Mononuclear cell (primary cell): ENCODE data around the gene USP10. TPM values are rescaled to one million over a fixed set of nuclear protein-coding genes. Genes with fewer than 3 reads are reported as not detected.

ENCODE experiments used
- H3K27me3 ChIP-seq: 2 replicates; pipeline ENCODE4 v1.6.0; 2011; ENCODE audit warnings: low read length, control low read depth; ENCODE audit not compliant: insufficient read depth
- H3K4me1 ChIP-seq: 2 replicates; pipeline ENCODE4 v1.5.1; 2011; ENCODE audit warnings: mild to moderate bottlenecking, low read length, control low read depth; ENCODE audit not compliant: insufficient read depth
- H3K4me3 ChIP-seq: 2 replicates; pipeline ENCODE4 v1.5.1; 2011; ENCODE audit warnings: mild to moderate bottlenecking, low read length, moderate library complexity
- H3K9me3 ChIP-seq: 2 replicates; pipeline ENCODE4 v1.5.1; 2011; ENCODE audit warnings: low read depth, mild to moderate bottlenecking, control low read depth, low read length
- total RNA-seq: library from RNA; depleted of rRNA; stranded (reverse); fragments of >200 nt; gene quantifications from one replicate; pipeline ENCODE4 v1.2.3, GENCODE V29; 2012

USP10 gene
- total RNA-seq, 1 donor: 141 TPM

DNA sequence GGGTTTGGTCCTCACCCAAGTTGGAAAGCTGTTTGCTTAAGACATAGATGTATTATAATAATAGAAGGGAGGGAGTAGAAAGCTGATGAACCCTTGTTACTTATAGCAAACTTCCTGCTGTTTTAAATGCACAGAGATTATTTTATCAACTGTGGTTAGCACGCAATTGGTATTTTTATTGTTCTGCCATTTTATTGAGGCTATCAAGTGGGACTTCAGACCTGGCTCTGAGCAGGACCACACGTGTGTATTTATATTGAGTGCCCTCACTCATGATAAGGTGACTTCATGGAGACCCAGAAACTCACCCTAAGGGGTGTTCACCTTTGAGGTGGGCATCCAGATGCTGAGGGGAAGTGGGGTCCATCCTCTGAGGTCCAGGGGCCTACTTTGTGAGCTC lies 34.4 kb upstream of the USP10 start:
- H3K4me1 ChIP-seq: peaks cover 4% of the 10 kb centered on the region
- no peak overlapping the region for H3K4me3 ChIP-seq
- no peaks in the 10 kb centered on the region for H3K9me3 ChIP-seq
- H3K27me3 ChIP-seq: no peaks in the 10 kb centered on the region

GRCh38 chr16:84665843-84666242 lies 34.0 kb upstream of the USP10 start:
- Histone ChIP-seq H3K27me3 (no peaks in the 10 kb centered on the region), H3K4me3 (no peak overlapping the region), H3K9me3 (no peaks in the 10 kb centered on the region), H3K4me1 (peaks cover 4% of the 10 kb centered on the region)

DNA sequence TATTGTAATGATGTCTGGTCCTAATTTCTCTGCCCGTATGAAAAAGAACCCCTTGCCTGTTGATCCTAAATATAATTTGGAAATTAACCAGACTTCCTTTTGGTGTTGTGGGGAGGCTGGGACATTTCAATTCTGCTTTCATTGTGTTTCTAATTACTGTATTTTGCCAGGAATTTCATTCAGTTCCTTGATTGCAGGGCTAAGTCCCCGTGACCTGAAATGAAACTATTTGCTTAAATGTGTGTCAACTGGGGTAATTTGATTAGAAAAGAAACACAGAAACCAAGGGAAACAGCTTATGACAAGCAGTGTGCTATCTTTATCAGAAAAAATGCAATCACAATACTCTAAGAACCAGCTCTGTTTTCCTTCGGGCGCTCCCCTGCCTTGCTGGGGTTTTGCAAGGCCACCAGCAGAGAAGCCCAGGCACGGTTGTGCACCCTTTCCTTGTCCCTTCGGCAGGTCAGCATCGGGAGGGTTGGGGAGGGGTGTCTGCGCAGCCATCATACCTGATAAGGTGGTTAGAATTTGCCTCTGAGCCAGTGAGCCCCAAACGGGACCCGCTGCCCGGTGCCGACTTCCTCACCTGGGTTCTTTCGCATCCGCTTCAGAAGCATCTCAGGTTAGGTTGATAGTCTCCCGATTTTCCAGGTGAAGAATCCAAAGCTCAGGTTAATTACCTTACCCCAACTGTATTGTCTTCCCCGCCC lies 32.0 kb upstream of the USP10 start:
- H3K4me1 ChIP-seq: peaks cover 9% of the 10 kb centered on the region
- no peaks in the 10 kb centered on the region for H3K9me3 ChIP-seq
- H3K4me3 ChIP-seq: no peak overlapping the region
- no peaks in the 10 kb centered on the region for H3K27me3 ChIP-seq

DNA sequence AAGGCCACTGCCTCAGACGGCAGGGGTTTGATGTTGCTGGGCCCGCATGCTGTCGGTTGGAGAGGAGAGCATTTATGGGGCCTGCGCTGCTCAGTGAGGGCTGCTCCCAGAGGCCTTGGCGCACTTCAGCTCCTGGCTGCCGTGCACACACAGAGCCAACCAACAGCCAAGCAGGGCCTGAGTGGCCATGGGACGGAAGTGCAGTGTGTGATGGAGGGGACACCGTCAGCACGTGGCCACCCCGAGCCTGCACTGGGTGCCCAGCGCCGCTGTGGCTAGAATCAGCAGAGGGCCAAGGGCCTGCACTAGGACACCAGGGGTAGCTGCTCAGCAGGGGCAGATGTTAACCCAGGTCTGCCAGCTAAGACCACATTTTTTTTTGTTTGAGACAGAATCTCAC lies 29.7 kb upstream of the USP10 start:
- peaks cover 11% of the 10 kb centered on the region for H3K4me1 ChIP-seq
- H3K4me3 ChIP-seq: no peak overlapping the region
- no peaks in the 10 kb centered on the region for H3K27me3 ChIP-seq
- H3K9me3 ChIP-seq: no peaks in the 10 kb centered on the region

DNA sequence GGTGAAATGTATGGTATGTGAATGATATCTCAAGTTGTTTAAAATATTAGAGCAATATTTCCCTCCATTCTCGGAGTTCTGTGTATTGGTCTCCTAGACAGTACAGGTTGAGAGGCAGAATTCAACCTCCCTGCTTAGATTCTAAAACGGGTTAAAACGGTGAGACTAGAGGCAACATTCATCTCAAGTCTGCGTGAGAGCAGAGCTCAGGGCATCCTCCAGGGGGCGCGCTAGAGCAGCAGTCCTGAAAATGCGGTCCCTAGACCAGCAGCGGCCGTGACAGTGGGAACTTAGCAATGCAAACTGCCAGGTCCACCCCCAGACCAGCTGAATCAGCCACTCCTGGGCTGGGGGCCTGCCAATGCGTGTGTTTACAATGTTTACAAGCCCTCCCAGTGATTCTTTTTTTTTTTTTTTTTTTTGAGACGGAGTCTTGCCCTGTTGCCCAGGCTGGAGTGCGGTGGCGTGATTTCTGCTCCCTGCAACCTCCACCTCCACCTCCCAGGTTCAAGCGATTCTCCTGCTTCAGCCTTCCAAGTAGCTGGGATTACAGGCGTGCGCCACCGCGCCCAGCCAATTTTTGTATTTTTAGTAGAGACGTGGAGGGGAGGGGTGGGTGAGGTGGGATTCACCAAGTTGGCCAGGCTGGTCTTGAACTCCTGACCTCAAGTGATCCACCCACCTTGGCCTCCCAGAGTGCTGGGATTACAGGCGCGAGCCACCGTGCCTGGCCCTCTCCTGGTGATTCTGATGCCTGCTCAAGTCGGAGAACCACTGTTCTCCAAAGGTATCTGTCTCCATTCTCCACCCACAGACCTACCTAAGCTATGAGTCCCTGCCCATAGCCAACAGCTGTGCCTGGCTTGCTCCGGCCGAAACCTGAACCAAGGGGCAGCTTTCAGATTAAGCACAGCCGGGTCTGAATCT lies 27.3 kb upstream of the USP10 start:
- Histone ChIP-seq H3K9me3 (no peaks in the 10 kb centered on the region), H3K4me3 (no peak overlapping the region), H3K4me1 (peaks cover 11% of the 10 kb centered on the region), H3K27me3 (no peaks in the 10 kb centered on the region)

GRCh38 chr16:84673203-84673535 lies 26.6 kb upstream of the USP10 start:
- Histone ChIP-seq H3K4me1 (peaks cover 11% of the 10 kb centered on the region), H3K4me3 (no peak overlapping the region), H3K9me3 (no peaks in the 10 kb centered on the region), H3K27me3 (no peaks in the 10 kb centered on the region)

GRCh38 chr16:84673561-84673960 lies 26.2 kb upstream of the USP10 start:
- Histone ChIP-seq H3K9me3 (no peaks in the 10 kb centered on the region), H3K27me3 (no peaks in the 10 kb centered on the region), H3K4me1 (peaks cover 11% of the 10 kb centered on the region), H3K4me3 (no peak overlapping the region)

- Histone ChIP-seq H3K4me1 (peaks cover 11% of the 10 kb centered on the region), H3K9me3 (no peaks in the 10 kb centered on the region), H3K27me3 (no peaks in the 10 kb centered on the region)
Observed at GRCh38 chr16:84675423-84675822, 24.4 kb upstream of the USP10 start.

GRCh38 chr16:84675884-84676283 lies 23.9 kb upstream of the USP10 start:
- Histone ChIP-seq H3K27me3 (no peaks in the 10 kb centered on the region), H3K4me3 (no peak overlapping the region), H3K4me1 (peaks cover 11% of the 10 kb centered on the region), H3K9me3 (no peaks in the 10 kb centered on the region)

More at GRCh38 chr16:84675423-84675822, 24.4 kb upstream of the USP10 start:
- no peak overlapping the region for H3K4me3 ChIP-seq

DNA sequence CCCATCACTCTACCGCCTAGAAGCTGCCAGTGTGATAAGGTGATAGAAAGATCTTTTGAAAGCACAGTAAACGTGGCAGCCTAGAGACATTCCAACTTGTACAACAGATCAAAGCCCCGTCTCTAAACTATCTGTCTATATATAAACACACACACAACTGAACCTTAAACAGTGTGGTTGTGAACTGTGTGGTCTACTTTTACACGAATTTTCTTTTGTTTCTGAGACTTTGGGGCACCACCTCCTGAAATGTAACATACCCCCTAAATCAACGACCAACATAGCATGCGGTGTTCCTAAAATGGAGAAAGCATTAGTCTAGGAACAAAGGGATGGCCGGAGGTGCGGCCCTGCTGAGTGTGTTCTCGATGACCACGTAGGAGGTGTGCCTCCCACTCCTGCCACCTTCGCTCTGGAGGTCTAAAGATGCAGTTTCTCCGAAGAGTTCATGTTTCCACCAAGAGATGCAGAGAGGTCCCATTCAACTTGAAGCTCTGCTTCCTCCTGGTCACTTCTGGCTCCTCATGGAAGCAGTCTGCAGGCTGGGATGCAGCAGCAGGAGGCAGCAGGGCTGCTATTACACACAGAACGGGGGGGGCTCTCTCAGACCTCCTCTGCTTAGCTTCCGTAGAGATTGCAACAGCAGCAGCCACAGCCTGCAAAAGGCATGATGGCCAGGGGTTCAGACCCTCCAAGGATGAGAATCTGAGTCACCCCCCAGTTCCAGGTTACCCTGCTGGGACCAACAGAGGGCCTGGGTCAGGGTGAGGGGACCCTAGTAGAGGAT lies 22.6 kb upstream of the USP10 start:
- H3K4me3 ChIP-seq: no peak overlapping the region
- no peaks in the 10 kb centered on the region for H3K9me3 ChIP-seq
- H3K27me3 ChIP-seq: no peaks in the 10 kb centered on the region
- H3K4me1 ChIP-seq: peaks cover 11% of the 10 kb centered on the region

DNA sequence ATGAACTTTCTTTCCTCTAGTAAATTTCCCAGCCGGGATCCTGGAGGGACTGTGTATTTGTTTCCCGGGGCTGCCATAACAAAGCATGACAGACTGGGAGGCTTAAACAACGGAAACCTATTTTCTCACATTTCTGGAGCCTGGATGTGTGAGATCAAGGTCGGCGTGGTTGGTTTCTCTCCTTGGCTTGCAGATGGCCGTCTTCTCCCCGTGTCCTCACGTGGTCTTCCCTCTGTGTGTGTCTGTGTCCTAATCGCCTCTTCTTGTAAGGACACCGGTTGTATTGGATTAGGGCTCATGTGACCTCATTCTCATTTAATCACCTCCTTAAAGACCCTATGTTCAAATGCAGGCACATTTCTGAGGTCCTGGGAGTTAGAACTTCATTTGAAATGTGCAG lies 22.0 kb upstream of the USP10 start:
- no peaks in the 10 kb centered on the region for H3K27me3 ChIP-seq

DNA sequence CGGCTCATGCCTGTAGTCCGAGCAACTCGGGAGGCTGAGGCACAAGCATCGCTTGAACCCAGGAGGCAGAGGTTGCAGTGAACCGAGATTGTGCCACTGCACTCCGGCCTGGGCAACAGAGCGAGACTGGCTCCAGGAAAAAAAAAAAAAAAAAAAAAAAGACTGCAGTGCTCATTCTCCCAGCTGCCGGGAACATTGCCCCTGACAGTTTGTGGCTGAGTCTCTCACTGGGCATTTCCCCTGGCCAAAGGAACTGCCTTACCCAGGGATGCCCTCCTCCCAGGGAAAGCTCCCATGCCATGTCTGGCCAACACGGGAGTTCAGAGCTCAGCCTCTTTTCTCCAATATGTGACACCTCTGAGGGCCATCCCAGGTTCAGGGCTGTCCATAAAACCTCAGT lies 21.3 kb upstream of the USP10 start:
- H3K27me3 ChIP-seq: no peaks in the 10 kb centered on the region
- no peaks in the 10 kb centered on the region for H3K4me1 ChIP-seq
- H3K4me3 ChIP-seq: no peak overlapping the region

More for the DNA sequence above, 22.0 kb upstream of the USP10 start:
- H3K4me1 ChIP-seq: peaks cover 4% of the 10 kb centered on the region
- no peaks in the 10 kb centered on the region for H3K9me3 ChIP-seq
- H3K4me3 ChIP-seq: no peak overlapping the region

GRCh38 chr16:84680165-84680842 lies 19.5 kb upstream of the USP10 start:
- Histone ChIP-seq H3K27me3 (no peaks in the 10 kb centered on the region), H3K9me3 (no peaks in the 10 kb centered on the region), H3K4me3 (no peak overlapping the region), H3K4me1 (no peaks in the 10 kb centered on the region)

More for the DNA sequence above, 21.3 kb upstream of the USP10 start:
- no peaks in the 10 kb centered on the region for H3K9me3 ChIP-seq

DNA sequence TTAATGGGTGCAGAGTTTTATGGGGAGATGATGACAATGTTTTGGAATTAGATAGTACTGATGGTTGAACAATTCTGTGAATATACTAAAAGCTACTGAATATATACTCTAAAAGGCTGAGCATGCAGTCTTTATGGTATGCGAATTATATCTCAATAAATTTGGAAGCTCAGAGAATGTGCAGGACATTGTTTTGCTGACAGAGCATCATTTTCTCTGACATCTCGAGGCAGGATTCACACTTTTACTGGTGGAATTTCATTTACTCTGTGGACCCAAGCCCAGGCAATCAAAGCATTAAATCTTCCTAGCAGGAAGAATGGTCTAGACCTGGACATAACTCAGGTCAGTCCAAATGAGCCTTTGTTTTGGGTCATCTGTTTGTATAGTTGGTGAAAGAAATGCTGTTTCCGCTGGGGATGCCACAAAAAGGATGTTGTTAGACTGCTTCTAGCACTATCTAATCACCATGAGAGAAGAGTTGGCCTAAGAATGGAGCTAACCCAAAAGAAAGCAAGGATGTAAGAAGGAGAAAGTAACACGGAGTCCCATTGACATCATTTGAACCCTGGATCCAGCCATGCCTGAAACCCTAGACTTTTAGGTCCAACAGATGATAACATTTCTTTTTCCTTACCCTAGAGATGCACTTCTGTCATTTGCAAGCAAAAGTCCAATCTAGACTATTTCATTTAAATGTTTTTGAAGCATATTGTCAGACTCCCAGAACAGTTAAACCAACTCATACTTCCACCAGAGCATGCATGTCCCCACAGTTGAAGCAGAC lies 18.8 kb upstream of the USP10 start:
- Histone ChIP-seq H3K27me3 (no peaks in the 10 kb centered on the region), H3K4me3 (no peak overlapping the region), H3K9me3 (no peaks in the 10 kb centered on the region), H3K4me1 (no peaks in the 10 kb centered on the region)
